GM13976 (cell line): ENCODE results near the gene THADA.

Source experiments
- DNase-seq: peaks from one replicate; pipeline ENCODE4 v3.0.0; 2012; ENCODE audit warnings: low spot score
- CTCF ChIP-seq: IDR thresholded peaks from 2 replicates; pipeline ENCODE4 v1.5.1; 2012; ENCODE audit warnings: borderline replicate concordance, mild to moderate bottlenecking; ENCODE audit not compliant: insufficient read depth; ENCODE audit errors: extremely low read depth, missing control alignments, control extremely low read depth
- in situ Hi-C: fragments of 300-500 bp; cut with MboI; formaldehyde crosslinking; loops from one replicate; pipeline ENCODE4 v1.12.0; 2022; ENCODE audit warnings: low sequenced_read_pairs, mixed read lengths, inconsistent platforms; ENCODE audit not compliant: unreplicated experiment

The THADA gene

GRCh38 chr2:43230951-43231827 is 364.6 kb downstream of the THADA start:
- TF ChIP-seq CTCF: no peak
- in situ Hi-C loops: loop anchor here (5.0 to 10.0 kb wide), 2 partner anchors 104 to 276 kb away; no protein-coding TSS in a partner anchor
- no peak for DNase-seq

GRCh38 chr2:43230351-43230885 is 365.4 kb downstream of the THADA start:
- in situ Hi-C loops: loop anchor here (5.0 to 10.0 kb wide), 2 partner anchors 103 to 276 kb away; no protein-coding TSS in a partner anchor
- TF ChIP-seq CTCF: no peak
- DNase-seq: no peak

- DNase-seq: no peak
- in situ Hi-C loops: loop anchor here (5.0 kb wide), 1 partner anchor 253 kb away; no protein-coding TSS in a partner anchor
- TF ChIP-seq CTCF: no peak
These were observed 366.8 kb downstream of the THADA start for GRCh38 chr2:43228756-43229659.

GRCh38 chr2:43228321-43228751 is 367.5 kb downstream of the THADA start:
- no peak for DNase-seq
- in situ Hi-C loops: loop anchor here (5.0 kb wide), 1 partner anchor 254 kb away; no protein-coding TSS in a partner anchor
- TF ChIP-seq CTCF: no peak

- DNase-seq: no peak
These were observed 368.0 kb downstream of the THADA start for GRCh38 chr2:43227830-43228281.

More at GRCh38 chr2:43227830-43228281, 368.0 kb downstream of the THADA start:
- in situ Hi-C loops: loop anchor here (5.0 kb wide), 1 partner anchor 254 kb away; no protein-coding TSS in a partner anchor
- no peak for TF ChIP-seq CTCF
